MCF 10A (cell line): ENCODE measurements around the gene PER3. TPM values are rescaled to one million over a fixed set of nuclear protein-coding genes. Genes with fewer than 3 reads are reported as not detected.

Experiments
- BruUV-seq: library from RNA; stranded (reverse); fragments of 400-500 nt; replicated peaks from 2 replicates; lab custom pipeline; 2021; lab: Mats Ljungman, UMichigan
- CTCF ChIA-PET: fragments of 300-600 bp; sonication (Branson Sonifier 250); formaldehyde crosslinking; extraction: SDS; loops from one replicate; lab custom pipeline; 2021; ENCODE audit warnings: antibody characterized with exemption, inconsistent platforms; lab: Yijun Ruan, JAX
- POLR2A ChIA-PET: fragments of 300-600, 350-650 bp; sonication (Branson Sonifier 250); formaldehyde crosslinking; extraction: SDS; loops from one replicate; lab custom pipeline; 2020; ENCODE audit warnings: antibody characterized with exemption, inconsistent platforms; lab: Yijun Ruan, JAX
- DNase-seq: peaks from one replicate; pipeline ENCODE4 v3.0.0-alpha.2; 2018; ENCODE audit not compliant: unreplicated experiment
- H3K27ac Mint-ChIP-seq: one replicate; pipeline ENCODE4 v1.8.0; 2022; ENCODE audit warnings: mild to moderate bottlenecking, low read depth, mixed read lengths; ENCODE audit not compliant: unreplicated experiment
- H3K27me3 Mint-ChIP-seq: one replicate; pipeline ENCODE4 v1.8.0; 2022; ENCODE audit warnings: mixed read lengths; ENCODE audit not compliant: insufficient read depth, unreplicated experiment
- H3K36me3 Mint-ChIP-seq: one replicate; pipeline ENCODE4 v1.8.0; 2022; ENCODE audit warnings: mild to moderate bottlenecking, moderate library complexity, mixed read lengths; ENCODE audit not compliant: insufficient read depth, unreplicated experiment
- H3K4me1 Mint-ChIP-seq: one replicate; pipeline ENCODE4 v1.8.0; 2022; ENCODE audit warnings: mixed read lengths; ENCODE audit not compliant: insufficient read depth, unreplicated experiment
- H3K4me3 Mint-ChIP-seq: one replicate; pipeline ENCODE4 v1.8.0; 2022; ENCODE audit warnings: mild to moderate bottlenecking, moderate library complexity, mixed read lengths; ENCODE audit not compliant: unreplicated experiment
- H3K9me3 Mint-ChIP-seq: one replicate; pipeline ENCODE4 v1.8.0; 2022; ENCODE audit warnings: mixed read lengths; ENCODE audit not compliant: unreplicated experiment
- intact Hi-C: fragments of 100-400 bp; cut with micrococcal nuclease; formaldehyde crosslinking; loops from 2 replicates; pipeline ENCODE4 v1.14.1; 2022
- total RNA-seq: library from RNA; stranded (reverse); gene quantifications from 2 replicates; pipeline ENCODE4 v1.2.3, GENCODE V29; 2022
- TF ChIP-seq, protein P1 (sequence below): fragments of 200-600 bp; IDR thresholded peaks from one replicate; pipeline ENCODE4 v1.8.0; 2022; ENCODE audit warnings: antibody characterized with exemption, mild to moderate bottlenecking; ENCODE audit not compliant: unreplicated experiment

PER3 gene
- total RNA-seq, 1 experiment from 2014 or later = 0.84 TPM

DNA sequence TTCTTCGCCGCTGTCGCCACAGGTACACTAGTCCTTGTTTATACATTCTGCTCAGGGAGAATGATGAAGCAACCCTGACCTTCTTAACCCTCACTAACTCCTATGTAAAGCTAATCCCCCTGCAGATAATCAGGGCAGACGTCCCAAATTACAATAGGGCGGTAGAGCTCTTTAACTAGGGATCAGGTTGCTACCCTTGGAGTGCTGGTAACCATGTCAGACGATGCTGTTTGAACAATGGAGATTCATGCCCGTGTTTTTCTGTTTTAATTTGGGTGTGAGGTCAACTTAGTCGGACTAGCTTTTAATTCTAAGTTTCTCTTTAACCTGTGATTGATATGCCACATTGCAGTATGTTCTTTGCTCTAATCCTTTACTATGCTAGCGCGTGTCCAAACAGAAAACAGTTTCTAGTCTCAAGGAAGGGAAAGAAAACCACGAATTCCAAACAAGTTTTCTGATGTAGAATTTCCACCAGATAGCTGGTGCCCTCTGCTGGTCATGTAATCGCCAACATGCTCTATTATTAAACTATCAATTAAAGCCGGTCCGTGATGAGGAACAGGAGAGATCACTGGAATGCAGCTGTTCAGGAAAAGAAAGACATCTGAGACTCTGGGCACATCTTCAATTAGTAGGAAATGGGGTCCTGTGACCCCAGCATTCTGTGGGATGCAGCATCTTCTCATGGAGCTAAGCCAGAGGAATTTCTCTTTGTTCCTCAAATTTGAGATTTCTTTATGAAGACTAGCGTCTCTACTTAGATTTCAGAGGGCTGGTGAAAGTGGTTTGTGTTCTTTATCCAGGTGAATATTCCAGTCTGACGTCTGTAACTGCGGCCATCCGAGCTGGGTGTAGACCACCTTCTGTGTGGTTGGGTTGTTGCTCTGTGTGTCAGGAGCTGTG is 31.3 kb upstream of the PER3 start:
- ChIA-PET CTCF (interaction anchor here (0.6 to 11.5 kb wide), 48 partner anchors 10 to 1248 kb away, joined by 3 to 646 read pairs (median 4); no protein-coding TSS in a partner anchor), POLR2A (interaction anchor here (0.5 to 2.9 kb wide), 9 partner anchors 7 to 664 kb away, joined by 3 to 23 read pairs (median 4); no protein-coding TSS in a partner anchor)
- no peaks in the 10 kb centered on the region for H3K4me1 Mint-ChIP-seq
- H3K36me3 Mint-ChIP-seq = no peaks in the 10 kb centered on the region
- intact Hi-C loops = loop anchor here (1.0 kb wide), 2 partner anchors 85 to 150 kb away; no protein-coding TSS in a partner anchor
- peaks cover 11% of the 10 kb centered on the region for H3K27me3 Mint-ChIP-seq
- BruUV-seq = no TSS peak
- no peak overlapping the region for H3K27ac Mint-ChIP-seq
- DNase-seq = peak; percentile 68
- peak overlapping the region; percentile 50 for H3K4me3 Mint-ChIP-seq
- TF ChIP-seq, protein P1, sequence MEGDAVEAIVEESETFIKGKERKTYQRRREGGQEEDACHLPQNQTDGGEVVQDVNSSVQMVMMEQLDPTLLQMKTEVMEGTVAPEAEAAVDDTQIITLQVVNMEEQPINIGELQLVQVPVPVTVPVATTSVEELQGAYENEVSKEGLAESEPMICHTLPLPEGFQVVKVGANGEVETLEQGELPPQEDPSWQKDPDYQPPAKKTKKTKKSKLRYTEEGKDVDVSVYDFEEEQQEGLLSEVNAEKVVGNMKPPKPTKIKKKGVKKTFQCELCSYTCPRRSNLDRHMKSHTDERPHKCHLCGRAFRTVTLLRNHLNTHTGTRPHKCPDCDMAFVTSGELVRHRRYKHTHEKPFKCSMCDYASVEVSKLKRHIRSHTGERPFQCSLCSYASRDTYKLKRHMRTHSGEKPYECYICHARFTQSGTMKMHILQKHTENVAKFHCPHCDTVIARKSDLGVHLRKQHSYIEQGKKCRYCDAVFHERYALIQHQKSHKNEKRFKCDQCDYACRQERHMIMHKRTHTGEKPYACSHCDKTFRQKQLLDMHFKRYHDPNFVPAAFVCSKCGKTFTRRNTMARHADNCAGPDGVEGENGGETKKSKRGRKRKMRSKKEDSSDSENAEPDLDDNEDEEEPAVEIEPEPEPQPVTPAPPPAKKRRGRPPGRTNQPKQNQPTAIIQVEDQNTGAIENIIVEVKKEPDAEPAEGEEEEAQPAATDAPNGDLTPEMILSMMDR = peak; percentile 67
- no peaks in the 10 kb centered on the region for H3K9me3 Mint-ChIP-seq

DNA sequence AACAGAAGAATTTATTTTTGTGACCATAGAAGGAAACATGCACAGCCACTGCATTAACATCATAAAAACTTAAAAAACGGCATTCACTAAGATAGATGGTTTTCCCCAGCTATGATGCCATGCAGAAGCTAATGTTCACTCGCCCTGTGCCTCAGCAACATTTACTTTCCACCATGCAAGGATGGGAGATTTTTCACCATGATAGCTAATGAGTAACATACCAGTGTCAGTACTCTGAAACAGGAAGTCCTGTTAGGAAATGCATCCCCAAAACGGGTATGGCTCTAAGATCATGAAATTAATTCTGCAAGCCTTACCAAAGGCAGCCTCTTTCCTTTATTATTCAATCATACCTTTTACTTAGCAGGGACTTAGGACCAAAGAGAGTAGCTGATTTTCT is 30.4 kb upstream of the PER3 start:
- Mint-ChIP-seq H3K27me3 (peaks cover 11% of the 10 kb centered on the region), H3K4me1 (no peaks in the 10 kb centered on the region), H3K9me3 (no peaks in the 10 kb centered on the region), H3K27ac (no peak overlapping the region), H3K4me3 (no peak overlapping the region), H3K36me3 (no peaks in the 10 kb centered on the region)
- TF ChIP-seq, protein P1 = no peak
- ChIA-PET POLR2A (interaction anchor here (1.0 to 2.9 kb wide), 3 partner anchors 8 to 87 kb away, joined by 3 to 18 read pairs (median 4); partner anchors contain the start of gene VAMP3), CTCF (interaction anchor here (0.7 to 11.5 kb wide), 24 partner anchors 9 to 711 kb away, joined by 3 to 646 read pairs (median 6); no protein-coding TSS in a partner anchor)
- intact Hi-C loops = loop anchor here (1.0 kb wide), 1 partner anchor 149 kb away; no protein-coding TSS in a partner anchor
- BruUV-seq = no TSS peak
- no peak for DNase-seq

DNA sequence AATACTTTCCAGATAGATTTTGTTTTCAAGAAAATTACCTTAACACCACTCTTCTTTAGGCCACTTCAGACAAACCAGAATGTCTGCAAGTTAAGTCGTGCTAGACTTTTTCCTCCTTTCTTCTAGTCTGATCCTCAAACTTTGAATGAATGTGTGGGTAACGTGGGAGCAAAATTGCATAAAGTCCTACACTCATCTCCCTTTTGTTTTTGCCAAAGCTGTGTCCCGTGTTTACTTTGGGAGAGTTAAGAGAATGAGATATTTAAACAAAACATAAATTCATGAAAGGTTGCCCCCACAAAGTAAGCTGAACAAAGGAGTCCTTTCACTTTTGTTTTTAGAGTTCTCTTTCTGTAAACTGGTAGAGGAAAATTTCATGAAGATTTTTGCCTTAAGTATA is 29.9 kb upstream of the PER3 start:
- intact Hi-C loops = no loop called here
- TF ChIP-seq, protein P1 = no peak
- ChIA-PET POLR2A (interaction anchor here (1.0 to 1.8 kb wide), 2 partner anchors 9 to 17 kb away, joined by 3 to 4 read pairs; partner anchors contain the start of gene VAMP3), CTCF (interaction anchor here (1.0 to 11.5 kb wide), 8 partner anchors 11 to 712 kb away, joined by 3 to 646 read pairs (median 16); no protein-coding TSS in a partner anchor)
- Mint-ChIP-seq H3K4me3 (no peak overlapping the region), H3K9me3 (no peaks in the 10 kb centered on the region), H3K27me3 (peaks cover 11% of the 10 kb centered on the region), H3K36me3 (no peaks in the 10 kb centered on the region), H3K27ac (no peak overlapping the region), H3K4me1 (no peaks in the 10 kb centered on the region)
- no peak for DNase-seq
- no TSS peak for BruUV-seq

DNA sequence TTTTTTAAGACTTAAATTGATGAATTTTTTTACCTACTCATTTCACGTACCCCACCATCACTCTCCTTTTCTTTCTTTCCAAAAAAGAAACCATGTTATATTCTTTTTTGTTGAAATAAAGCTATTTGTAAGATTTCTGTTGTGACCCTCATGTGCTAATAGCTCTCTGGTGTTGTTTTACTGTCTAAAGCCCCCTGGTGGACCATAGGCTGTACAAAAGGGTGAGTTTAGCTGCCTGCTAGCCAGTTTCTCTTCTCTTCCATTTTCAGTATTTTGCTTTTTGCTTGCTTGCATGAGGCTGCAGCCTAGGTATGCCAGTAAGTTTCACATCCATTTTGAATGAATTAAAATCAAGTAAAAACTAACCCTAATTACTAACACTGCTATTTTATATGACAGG is 28.6 kb upstream of the PER3 start:
- DNase-seq = peak; percentile 9
- POLR2A ChIA-PET = no interaction called here
- TF ChIP-seq, protein P1 = no peak
- no peak overlapping the region for H3K27ac Mint-ChIP-seq
- no peak overlapping the region for H3K4me3 Mint-ChIP-seq
- no peaks in the 10 kb centered on the region for H3K9me3 Mint-ChIP-seq
- H3K4me1 Mint-ChIP-seq = no peaks in the 10 kb centered on the region
- H3K36me3 Mint-ChIP-seq = no peaks in the 10 kb centered on the region
- CTCF ChIA-PET = interaction anchor here (1.0 to 11.5 kb wide), 3 partner anchors 13 to 149 kb away, joined by 4 to 646 read pairs (median 28); no protein-coding TSS in a partner anchor
- H3K27me3 Mint-ChIP-seq = peaks cover 11% of the 10 kb centered on the region
- no TSS peak for BruUV-seq
- intact Hi-C loops = no loop called here
